HG03442 (cell line): ENCODE results near the gene ARL3.

Experiments
- ATAC-seq: cut with Tn5 transposase; IDR thresholded peaks from one replicate; pipeline ENCODE4 v1.9.1; 2021; ENCODE audit warnings: mild to moderate bottlenecking, moderate library complexity; ENCODE audit not compliant: unreplicated experiment

ARL3 gene

GRCh38 chr10:102642736-102643335, 71.4 kb downstream of the ARL3 start:
- no peak for ATAC-seq

GRCh38 chr10:102641880-102642735, 72.1 kb downstream of the ARL3 start:
- ATAC-seq, result peak; percentile 52

- ATAC-seq, result no peak
Observed at GRCh38 chr10:102641402-102641801, 72.8 kb downstream of the ARL3 start.

GRCh38 chr10:102639537-102639936, 74.7 kb downstream of the ARL3 start:
- ATAC-seq, result no peak

- no peak for ATAC-seq
Observed at GRCh38 chr10:102635377-102635776, 78.8 kb downstream of the ARL3 start.

GRCh38 chr10:102634686-102635085, 79.5 kb downstream of the ARL3 start:
- no peak for ATAC-seq

GRCh38 chr10:102633848-102634247, 80.3 kb downstream of the ARL3 start:
- no peak for ATAC-seq

GRCh38 chr10:102633287-102633686, 80.9 kb downstream of the ARL3 start:
- no peak for ATAC-seq

- ATAC-seq, result no peak
Observed at GRCh38 chr10:102632394-102633111, 81.6 kb downstream of the ARL3 start.

GRCh38 chr10:102631525-102632393, 82.4 kb downstream of the ARL3 start:
- no peak for ATAC-seq

GRCh38 chr10:102630663-102631062, 83.5 kb downstream of the ARL3 start:
- ATAC-seq, result no peak

- ATAC-seq, result no peak
Observed at GRCh38 chr10:102629661-102630614, 84.3 kb downstream of the ARL3 start.

GRCh38 chr10:102628451-102628911, 85.7 kb downstream of the ARL3 start:
- ATAC-seq, result no peak

GRCh38 chr10:102627736-102628293, 86.4 kb downstream of the ARL3 start:
- no peak for ATAC-seq

- no peak for ATAC-seq
Observed at GRCh38 chr10:102627291-102627735, 86.9 kb downstream of the ARL3 start.

GRCh38 chr10:102626026-102626685, 88.0 kb downstream of the ARL3 start:
- ATAC-seq, result no peak

- no peak for ATAC-seq
Observed at GRCh38 chr10:102624751-102625645, 89.2 kb downstream of the ARL3 start.

- ATAC-seq, result no peak
Observed at GRCh38 chr10:102624094-102624493, 90.1 kb downstream of the ARL3 start.
